Effector CD4-positive, alpha-beta T cell (primary cell): ENCODE measurements around the gene USP10.

Experiments
- DNase-seq: peaks from one replicate; pipeline ENCODE4 v3.0.0-alpha.2; 2020

The USP10 gene

DNA sequence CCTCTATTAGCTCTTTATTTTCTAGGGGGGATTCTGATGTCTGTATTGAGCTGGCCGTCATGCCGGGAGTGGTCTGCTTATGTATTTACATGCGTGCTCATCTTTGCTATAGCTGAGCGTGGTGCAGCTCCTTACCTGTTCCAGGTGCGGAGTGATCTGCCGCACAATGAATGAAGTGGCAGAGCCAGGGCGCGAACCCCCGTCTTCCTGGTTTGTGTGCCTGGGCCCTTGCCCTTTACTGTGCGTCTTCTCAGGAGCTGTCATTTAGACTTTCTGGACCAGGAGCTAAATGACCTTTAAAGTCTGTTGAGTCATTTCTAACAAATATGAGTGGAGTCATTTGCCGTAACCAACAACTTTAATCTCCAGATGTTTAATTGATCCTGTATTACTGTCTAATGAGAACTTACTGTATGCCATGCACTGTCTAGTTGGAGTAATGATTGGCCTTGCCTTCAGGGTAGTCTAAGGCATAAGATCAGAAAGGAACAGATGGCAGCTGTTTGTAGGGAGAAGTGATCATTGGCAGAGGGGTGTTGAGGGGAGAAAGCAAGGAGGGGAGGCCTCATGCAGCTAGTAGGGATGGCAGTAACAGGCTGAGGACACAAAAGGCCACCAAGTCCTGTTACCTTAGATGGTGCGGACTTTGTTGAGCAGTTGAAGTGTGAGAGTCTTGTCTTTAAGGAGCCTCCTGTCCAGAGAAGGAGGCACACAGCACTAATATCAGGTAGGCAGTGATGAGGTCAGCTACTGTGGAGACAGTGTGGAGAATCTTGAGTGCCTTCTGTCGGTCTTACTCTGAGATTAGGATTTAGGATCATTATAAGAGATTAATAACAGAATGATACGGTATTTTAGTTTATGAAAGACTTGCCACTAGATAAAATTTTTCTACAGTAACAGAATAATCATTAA, 53.9 kb downstream of the USP10 start:
- DNase-seq, result no peak

DNA sequence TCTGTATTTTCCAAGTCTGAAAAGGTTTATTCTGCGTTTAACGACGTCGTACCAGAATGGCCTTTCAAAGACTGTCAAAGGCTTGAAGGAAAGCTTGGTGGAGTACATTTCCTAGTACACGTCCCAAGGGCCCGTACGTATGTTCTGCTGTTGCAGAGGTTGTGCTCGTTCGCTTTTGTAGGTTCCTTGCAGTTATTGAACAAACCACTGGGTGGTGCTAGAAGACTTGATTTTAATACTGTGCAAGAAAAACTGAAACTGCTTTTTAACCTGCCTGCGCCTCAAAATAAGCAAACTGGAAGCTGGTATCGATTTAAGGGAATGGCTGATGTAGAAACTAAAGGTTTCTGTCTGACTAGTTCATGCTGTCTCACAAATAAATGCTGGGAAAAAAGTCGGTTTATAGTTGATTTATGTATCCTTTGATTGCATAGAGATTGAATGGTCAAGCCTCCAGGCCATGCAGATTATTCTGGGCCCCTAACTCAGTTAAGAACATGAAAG, 54.6 kb downstream of the USP10 start:
- peak; percentile 63 for DNase-seq

- DNase-seq, result no peak
Measured at GRCh38 chr16:84754956-84755672, 55.3 kb downstream of the USP10 start.

DNA sequence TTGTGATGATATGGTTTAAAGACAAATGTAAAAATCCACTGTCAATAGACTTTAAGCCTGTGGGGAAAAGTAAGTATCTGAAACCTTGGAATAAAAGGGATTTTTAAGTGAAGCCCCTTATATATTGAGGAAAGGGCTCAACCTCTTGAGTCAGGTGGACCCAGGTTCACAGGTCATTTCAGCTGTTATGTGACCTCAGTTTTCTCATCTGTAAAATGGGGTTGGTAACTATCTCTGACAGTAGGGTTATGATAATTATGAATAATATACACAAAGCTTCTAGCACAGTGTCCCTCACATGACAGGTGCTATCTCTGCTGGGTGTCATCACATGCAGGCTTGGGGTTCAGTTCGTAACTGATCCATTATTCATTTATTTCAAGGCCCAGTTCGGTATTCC, 57.0 kb downstream of the USP10 start:
- no peak for DNase-seq

- DNase-seq, result no peak
Measured at GRCh38 chr16:84758627-84759026, 58.8 kb downstream of the USP10 start.

DNA sequence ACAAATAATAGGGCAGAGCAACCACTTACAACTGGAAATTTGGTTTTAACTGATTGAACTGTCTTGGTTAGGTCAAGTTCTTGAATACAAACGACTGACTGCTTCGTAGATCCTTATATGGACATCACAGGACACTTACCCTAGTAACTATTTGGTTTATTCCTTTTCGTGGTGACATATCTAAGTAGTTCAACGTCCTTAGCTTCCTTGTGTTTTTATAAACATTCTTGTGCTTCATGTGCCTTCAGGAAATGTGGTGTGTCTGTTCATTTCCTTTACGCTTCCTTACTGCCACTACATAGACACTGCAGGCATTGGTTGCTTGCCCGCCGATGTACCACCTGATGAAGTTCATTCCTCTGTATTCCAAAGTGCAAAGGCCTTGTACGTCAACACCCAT, 59.3 kb downstream of the USP10 start:
- DNase-seq, result peak; percentile 41

DNA sequence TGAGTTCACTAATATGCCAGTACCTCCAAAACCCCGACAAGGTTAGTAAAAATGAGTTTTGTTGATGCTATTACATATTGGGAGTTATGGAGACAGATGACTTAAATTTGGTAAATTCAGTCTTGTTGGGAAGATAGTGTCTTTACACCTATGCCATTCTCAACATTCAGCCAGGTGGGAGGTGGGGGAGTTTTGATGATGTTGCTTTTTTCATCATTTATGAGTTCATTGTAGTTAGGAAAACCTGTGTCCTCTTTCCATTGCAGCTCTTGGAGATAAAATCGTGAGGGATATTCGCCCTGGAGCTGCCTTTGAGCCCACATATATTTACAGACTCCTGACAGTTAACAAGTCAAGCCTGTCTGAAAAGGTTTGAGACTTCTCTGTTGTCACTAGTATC, 60.1 kb downstream of the USP10 start:
- DNase-seq, result no peak

GRCh38 chr16:84761448-84762368, 61.9 kb downstream of the USP10 start:
- DNase-seq, result no peak

DNA sequence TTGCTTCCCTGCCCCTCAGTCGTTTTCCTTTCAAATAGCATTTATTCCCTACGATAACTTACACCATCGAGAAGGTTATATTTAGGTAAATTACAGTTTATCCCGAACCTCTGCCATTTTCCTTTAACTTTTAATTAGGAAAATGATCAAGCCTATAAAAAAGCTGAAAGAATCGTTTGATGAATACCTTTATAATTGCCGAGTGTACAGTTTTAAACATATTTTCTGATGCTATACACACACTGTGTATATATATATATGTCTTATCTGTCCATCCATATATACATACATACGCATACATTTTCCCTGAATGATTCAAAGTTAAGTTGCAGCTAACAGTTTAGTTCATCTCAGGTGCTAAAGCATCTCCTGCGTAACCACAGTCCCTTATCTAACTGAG, 63.4 kb downstream of the USP10 start:
- no peak for DNase-seq

DNA sequence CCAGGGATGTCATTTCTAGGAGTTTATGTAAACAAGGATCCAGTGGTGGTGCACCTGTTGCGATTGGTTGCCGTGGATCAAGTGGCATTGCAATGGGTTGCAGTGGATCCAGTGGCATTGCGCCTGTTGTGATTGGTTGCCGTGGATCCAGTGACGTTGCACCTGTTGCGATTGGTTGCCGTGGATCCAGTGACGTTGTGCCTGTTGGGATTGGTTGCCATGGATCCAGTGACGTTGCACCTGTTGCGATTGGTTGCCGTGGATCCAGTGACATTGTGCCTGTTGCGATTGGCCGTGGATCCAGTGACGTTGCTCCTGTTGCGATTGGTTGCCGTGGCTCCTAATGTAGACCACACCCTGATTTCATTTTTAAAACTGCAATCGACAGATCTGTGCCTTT, 63.8 kb downstream of the USP10 start:
- no peak for DNase-seq

DNA sequence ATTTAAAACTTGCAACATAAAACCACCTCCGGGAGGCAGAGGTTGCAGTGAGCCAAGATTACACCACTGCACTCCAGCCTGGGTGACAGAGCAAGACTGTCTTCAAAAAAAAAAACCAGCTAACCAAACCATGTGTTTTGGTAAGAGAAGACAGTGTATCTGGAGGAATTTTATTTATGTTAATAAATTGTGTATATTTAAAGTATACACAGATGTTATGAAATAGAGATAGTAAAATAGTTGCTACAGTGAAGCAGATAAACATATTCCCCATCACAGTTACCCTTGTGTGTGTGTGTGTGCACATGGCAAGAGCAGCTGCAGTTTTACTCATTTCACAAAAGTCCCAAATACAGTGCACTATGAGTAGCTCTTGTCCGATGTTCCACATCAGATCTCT, 65.2 kb downstream of the USP10 start:
- no peak for DNase-seq

- DNase-seq, result no peak
Measured at GRCh38 chr16:84765616-84766580, 66.1 kb downstream of the USP10 start.

GRCh38 chr16:84766978-84767773, 67.4 kb downstream of the USP10 start:
- DNase-seq, result no peak

GRCh38 chr16:84768061-84768807, 68.4 kb downstream of the USP10 start:
- no peak for DNase-seq

GRCh38 chr16:84768808-84769197, 69.0 kb downstream of the USP10 start:
- DNase-seq, result no peak

GRCh38 chr16:84769416-84769815, 69.6 kb downstream of the USP10 start:
- no peak for DNase-seq

- no peak for DNase-seq
Measured at GRCh38 chr16:84773312-84773711, 73.5 kb downstream of the USP10 start.

DNA sequence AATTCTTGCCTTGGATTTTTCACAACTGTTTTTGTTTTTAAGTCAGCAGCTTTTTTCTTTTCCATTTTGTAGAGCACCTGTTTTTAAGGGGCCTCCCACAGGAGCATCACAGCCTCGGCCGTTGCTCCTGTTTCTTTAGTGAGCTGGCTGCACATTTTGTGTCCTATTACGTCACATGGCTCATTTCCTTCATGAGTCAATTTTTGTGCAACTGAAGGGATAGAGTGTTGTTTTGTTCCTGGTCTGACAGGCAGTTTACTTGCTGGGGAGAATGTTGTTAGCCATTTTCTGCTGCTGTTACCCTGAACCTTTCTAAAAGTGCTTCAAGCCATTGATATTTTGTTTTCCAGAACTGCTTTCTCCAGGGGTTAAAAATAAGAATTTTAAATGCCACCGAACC, 75.0 kb downstream of the USP10 start:
- no peak for DNase-seq

DNA sequence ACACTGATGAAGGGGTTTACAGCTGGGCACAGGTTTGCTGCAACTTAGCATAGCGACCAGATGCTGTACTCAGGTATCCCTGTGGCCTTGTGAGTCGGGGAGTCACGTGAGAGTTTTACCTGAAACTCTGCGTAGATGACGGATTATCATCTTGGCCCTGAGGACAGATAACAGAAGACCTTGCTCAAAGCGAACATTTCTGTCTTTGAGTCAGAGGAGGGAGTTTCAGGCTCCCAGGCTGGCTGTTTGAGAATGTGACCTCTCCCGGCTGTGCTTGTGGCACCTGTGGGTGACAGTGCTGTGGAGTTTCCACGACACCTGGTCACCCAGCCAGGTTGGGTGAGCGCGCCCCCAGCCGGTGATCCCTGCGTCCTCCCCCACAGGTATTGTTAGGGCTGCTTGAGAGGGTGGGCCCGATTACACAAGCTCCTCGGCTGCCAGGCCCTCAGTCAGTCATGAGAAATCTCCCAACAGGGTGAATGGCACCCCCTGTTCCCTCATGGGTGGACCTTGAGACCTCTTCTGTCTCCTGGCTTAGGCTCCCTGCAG, 75.5 kb downstream of the USP10 start:
- no peak for DNase-seq

- DNase-seq, result no peak
Measured at GRCh38 chr16:84777435-84777834, 77.6 kb downstream of the USP10 start.
